Measurements from ENCODE around the gene TECTA.

DNA sequence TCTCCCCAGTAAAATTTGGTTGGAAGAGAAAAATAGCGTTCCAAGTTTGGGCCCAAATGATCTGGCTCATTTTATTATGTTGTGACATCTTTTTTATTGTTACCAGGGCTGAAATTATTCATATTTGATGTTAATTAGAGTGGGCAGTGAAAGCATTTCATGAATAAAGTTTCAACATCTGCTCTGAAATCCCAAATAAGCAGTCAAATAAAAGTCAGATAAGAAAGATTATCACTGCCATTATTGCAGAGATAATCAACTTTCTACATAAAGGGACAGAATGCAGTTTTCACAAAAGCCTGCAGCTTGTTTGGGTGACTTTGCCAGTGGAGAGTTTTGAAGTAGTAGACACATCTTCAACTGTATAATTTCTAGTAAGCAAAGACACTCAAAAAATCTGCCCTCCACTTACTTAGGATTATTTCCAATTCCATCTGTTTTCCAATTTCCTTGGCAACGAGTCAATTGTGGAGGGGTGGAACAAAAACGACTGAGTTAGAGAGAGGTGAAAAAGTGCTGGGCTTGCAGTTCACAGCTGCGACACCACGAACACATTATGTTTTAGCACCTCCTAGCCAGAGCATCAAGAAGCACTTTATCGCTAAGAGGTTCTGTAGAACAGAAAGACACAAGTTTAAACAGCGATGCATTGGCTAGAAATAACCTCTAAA is 9.0 kb downstream of the TECTA start:
- TF ChIP-seq CBX8 (IDR thresholded peaks at IDR 0.05) (no peak), EP300 (IDR thresholded peaks at IDR 0.05) (no peak)
